AG04450 (cell line): ENCODE data around the gene PRKG1. TPM values are rescaled to one million over a fixed set of nuclear protein-coding genes. Genes with fewer than 3 reads are reported as not detected.

Experiments
- CTCF ChIA-PET: fragments of 300-600, 350-600 bp; formaldehyde crosslinking; extraction: SDS; loops from one replicate; lab custom pipeline; 2022; ENCODE audit warnings: antibody characterized with exemption, inconsistent platforms; lab: Charles Lee
- POLR2A ChIA-PET: fragments of 350-600 bp; formaldehyde crosslinking; extraction: SDS; loops from one replicate; lab custom pipeline; 2021; ENCODE audit warnings: antibody characterized with exemption, inconsistent platforms; lab: Yijun Ruan, JAX
- DNase-seq: peaks from one replicate; pipeline ENCODE4 v3.0.0-alpha.2; 2011; ENCODE audit warnings: low read depth, low spot score
- H3K27ac ChIP-seq: one replicate; pipeline ENCODE4 v1.5.1; 2012; ENCODE audit warnings: low read depth, low read length, control low read depth
- H3K27me3 ChIP-seq: one replicate; pipeline ENCODE4 v1.6.0; 2012; ENCODE audit warnings: low read length; ENCODE audit not compliant: control insufficient read depth, insufficient read depth
- H3K4me3 ChIP-seq: 2 replicates; pipeline ENCODE4 v1.5.1; 2011; ENCODE audit warnings: mild to moderate bottlenecking, low read depth, low read length, control low read depth
- H3K9me3 ChIP-seq: 2 replicates; pipeline ENCODE4 v1.5.1; 2012; ENCODE audit warnings: low read length; ENCODE audit not compliant: control insufficient read depth, insufficient read depth
- CTCF ChIP-seq: IDR thresholded peaks from 2 replicates; pipeline ENCODE4 v1.5.1; 2011; ENCODE audit warnings: low read depth, low read length, control low read depth, inconsistent platforms
- polyA plus RNA-seq: library from polyadenylated mRNA; depleted of rRNA; stranded (reverse); fragments of >200 nt; gene quantifications from 2 replicates; pipeline ENCODE4 v1.2.3, GENCODE V29; 2011

PRKG1 gene
- polyA plus RNA-seq, 1 experiment: 19.0 TPM

GRCh38 chr10:52331638-52332364 lies 1257.5 kb downstream of the PRKG1 start:
- Histone ChIP-seq H3K4me3 (no peak overlapping the region), H3K9me3 (no peaks in the 10 kb centered on the region), H3K27ac (no peak overlapping the region), H3K27me3 (no peaks in the 10 kb centered on the region)
- CTCF ChIA-PET: interaction anchor here (1.6 kb wide), 1 partner anchor 18 kb away, joined by 7 read pairs; the partner anchor contains the start of gene DKK1
- TF ChIP-seq CTCF: no peak
- DNase-seq: no peak
- POLR2A ChIA-PET: no interaction called here

DNA sequence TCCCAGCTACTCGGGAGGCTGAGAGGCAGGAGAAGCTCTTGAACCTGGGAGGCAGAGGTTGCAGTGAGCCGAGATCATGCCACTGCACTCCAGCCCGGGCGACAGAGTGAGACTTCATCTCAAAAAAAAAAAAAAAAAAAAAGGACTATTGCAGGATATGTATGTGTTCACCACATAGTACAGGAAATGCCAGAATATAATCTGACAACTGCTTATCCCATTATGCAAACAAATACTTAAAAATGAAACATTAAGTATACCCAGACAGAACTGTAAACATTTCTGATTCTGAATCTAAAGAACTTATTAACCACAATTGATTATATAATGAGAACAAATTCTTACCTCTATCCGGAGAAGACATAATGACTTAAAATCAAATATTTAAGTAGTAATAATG lies 1258.5 kb downstream of the PRKG1 start:
- no peaks in the 10 kb centered on the region for H3K9me3 ChIP-seq
- H3K4me3 ChIP-seq: no peak overlapping the region
- POLR2A ChIA-PET: interaction anchor here (0.7 kb wide), 1 partner anchor 141 kb away, joined by 4 read pairs; no protein-coding TSS in a partner anchor
- no peaks in the 10 kb centered on the region for H3K27me3 ChIP-seq
- TF ChIP-seq CTCF: no peak
- DNase-seq: no peak
- H3K27ac ChIP-seq: no peak overlapping the region
- CTCF ChIA-PET: no interaction called here

- ChIA-PET POLR2A (no interaction called here), CTCF (no interaction called here)
- TF ChIP-seq CTCF: no peak
- no peak for DNase-seq
- H3K27ac ChIP-seq: no peak overlapping the region
- H3K9me3 ChIP-seq: no peaks in the 10 kb centered on the region
- no peaks in the 10 kb centered on the region for H3K27me3 ChIP-seq
- H3K4me3 ChIP-seq: no peak overlapping the region
Observed at GRCh38 chr10:52334595-52334994, 1260.3 kb downstream of the PRKG1 start.

DNA sequence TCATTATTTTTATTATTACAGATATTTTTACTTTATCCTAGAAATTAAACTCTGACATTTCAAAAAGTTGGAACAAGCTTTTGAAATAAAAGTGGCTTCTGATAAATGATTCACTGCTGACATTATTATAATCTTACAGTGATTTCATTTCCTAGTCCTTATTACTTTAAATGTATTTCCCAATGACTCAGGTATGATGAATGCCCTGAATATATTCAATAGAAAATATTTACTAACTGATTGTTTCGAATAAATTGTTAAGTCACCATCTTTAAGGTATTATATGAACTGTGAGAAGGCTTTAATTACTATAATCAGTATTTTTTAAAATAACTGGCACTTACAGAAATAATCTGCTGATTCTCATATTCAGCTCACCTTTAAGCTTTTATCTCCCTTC lies 1261.4 kb downstream of the PRKG1 start:
- Histone ChIP-seq H3K4me3 (no peak overlapping the region), H3K27me3 (no peaks in the 10 kb centered on the region), H3K9me3 (no peaks in the 10 kb centered on the region), H3K27ac (no peak overlapping the region)
- no peak for TF ChIP-seq CTCF
- CTCF ChIA-PET: interaction anchor here (0.6 to 1.1 kb wide), 2 partner anchors 28 to 37 kb away, joined by 3 to 4 read pairs; no protein-coding TSS in a partner anchor
- POLR2A ChIA-PET: no interaction called here
- no peak for DNase-seq

DNA sequence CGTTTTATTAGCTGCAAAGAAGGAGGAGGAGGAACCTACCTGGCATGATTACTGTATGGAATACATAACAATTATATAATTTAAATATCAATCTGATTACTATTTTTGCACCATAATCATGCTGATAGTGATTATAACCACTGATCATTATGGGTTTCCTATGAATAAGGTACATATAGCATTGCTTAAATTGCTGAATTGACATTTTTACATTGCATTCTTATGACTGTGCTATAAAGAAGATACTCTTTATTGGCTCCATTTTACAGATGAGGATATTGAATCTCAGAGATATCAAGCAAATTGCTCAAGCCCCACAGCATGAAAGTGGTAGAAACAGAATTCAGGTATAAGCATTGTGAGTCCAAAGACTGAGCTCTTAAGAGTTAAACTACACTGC lies 1262.9 kb downstream of the PRKG1 start:
- DNase-seq: no peak
- TF ChIP-seq CTCF: no peak
- Histone ChIP-seq H3K4me3 (no peak overlapping the region), H3K27ac (no peak overlapping the region), H3K27me3 (no peaks in the 10 kb centered on the region), H3K9me3 (no peaks in the 10 kb centered on the region)
- ChIA-PET POLR2A (no interaction called here), CTCF (no interaction called here)
